ENCODE data around the gene PPDPF. TPM values are rescaled to one million over a fixed set of nuclear protein-coding genes. Genes with fewer than 3 reads are reported as not detected.

PPDPF gene
- total RNA-seq, 1 donor from 2014 or later, result 21.9 TPM

- Histone ChIP-seq H3K27me3 (ENCODE audit: control insufficient read depth, insufficient read depth, low read length) (peaks cover 2% of the 10 kb centered on the region), H3K36me3 (ENCODE audit: control insufficient read depth, insufficient read depth, low read length) (no peaks in the 10 kb centered on the region), H3K4me3 (ENCODE audit: low read depth, low read length) (no peak overlapping the region)
- TF ChIP-seq CTCF (IDR thresholded peaks at IDR 0.05; ENCODE audit: insufficient read depth, low read length, severe bottlenecking), result no peak
- no peak for DNase-seq (ENCODE audit: low read depth)
- FAIRE-seq, result no peak
These were observed 34.2 kb upstream of the PPDPF start for GRCh38 chr20:63486300-63486855.

GRCh38 chr20:63487116-63487764, 33.3 kb upstream of the PPDPF start:
- Histone ChIP-seq H3K27me3 (ENCODE audit: control insufficient read depth, insufficient read depth, low read length) (peaks cover 2% of the 10 kb centered on the region), H3K4me3 (ENCODE audit: low read depth, low read length) (no peak overlapping the region), H3K36me3 (ENCODE audit: control insufficient read depth, insufficient read depth, low read length) (no peaks in the 10 kb centered on the region)
- TF ChIP-seq CTCF (IDR thresholded peaks at IDR 0.05; ENCODE audit: insufficient read depth, low read length, severe bottlenecking), result no peak
- no peak for FAIRE-seq
- DNase-seq (ENCODE audit: low read depth), result no peak

- DNase-seq (ENCODE audit: low read depth) (no peak), FAIRE-seq (no peak)
- no peak for TF ChIP-seq CTCF (IDR thresholded peaks at IDR 0.05; ENCODE audit: insufficient read depth, low read length, severe bottlenecking)
- Histone ChIP-seq H3K4me3 (ENCODE audit: low read depth, low read length) (no peak overlapping the region), H3K36me3 (ENCODE audit: control insufficient read depth, insufficient read depth, low read length) (no peaks in the 10 kb centered on the region), H3K27me3 (ENCODE audit: control insufficient read depth, insufficient read depth, low read length) (peaks cover 2% of the 10 kb centered on the region)
These were observed 32.8 kb upstream of the PPDPF start for GRCh38 chr20:63487781-63488241.

GRCh38 chr20:63488315-63489251, 32.0 kb upstream of the PPDPF start:
- Histone ChIP-seq H3K4me3 (ENCODE audit: low read depth, low read length) (no peak overlapping the region), H3K27me3 (ENCODE audit: control insufficient read depth, insufficient read depth, low read length) (peaks cover 2% of the 10 kb centered on the region), H3K36me3 (ENCODE audit: control insufficient read depth, insufficient read depth, low read length) (no peaks in the 10 kb centered on the region)
- DNase-seq (ENCODE audit: low read depth) (no peak), FAIRE-seq (no peak)
- TF ChIP-seq CTCF (IDR thresholded peaks at IDR 0.05; ENCODE audit: insufficient read depth, low read length, severe bottlenecking), result no peak

GRCh38 chr20:63490416-63490815, 30.1 kb upstream of the PPDPF start:
- Histone ChIP-seq H3K4me3 (ENCODE audit: low read depth, low read length) (no peak overlapping the region), H3K27me3 (ENCODE audit: control insufficient read depth, insufficient read depth, low read length) (peaks cover 2% of the 10 kb centered on the region), H3K36me3 (ENCODE audit: control insufficient read depth, insufficient read depth, low read length) (no peaks in the 10 kb centered on the region)
- DNase-seq (ENCODE audit: low read depth), result no peak
- no peak for FAIRE-seq
- TF ChIP-seq CTCF (IDR thresholded peaks at IDR 0.05; ENCODE audit: insufficient read depth, low read length, severe bottlenecking), result no peak
